PC-3 (cell line): ENCODE data around the gene PDLIM5.

Source experiments
- EZH2 ChIP-seq: fragments of 300-600 bp; sonication (generic); IDR thresholded peaks from one replicate; pipeline ENCODE4 v1.6.1; 2017; ENCODE audit warnings: antibody characterized with exemption, mild to moderate bottlenecking, low read length; ENCODE audit not compliant: unreplicated experiment
- TF ChIP-seq, protein P1 (sequence below): fragments of 300-600 bp; sonication (generic); conservative IDR thresholded peaks from 2 replicates; pipeline ENCODE4 v1.5.1; 2017; ENCODE audit warnings: antibody characterized with exemption, low read depth, mild to moderate bottlenecking, low read length

DNA sequence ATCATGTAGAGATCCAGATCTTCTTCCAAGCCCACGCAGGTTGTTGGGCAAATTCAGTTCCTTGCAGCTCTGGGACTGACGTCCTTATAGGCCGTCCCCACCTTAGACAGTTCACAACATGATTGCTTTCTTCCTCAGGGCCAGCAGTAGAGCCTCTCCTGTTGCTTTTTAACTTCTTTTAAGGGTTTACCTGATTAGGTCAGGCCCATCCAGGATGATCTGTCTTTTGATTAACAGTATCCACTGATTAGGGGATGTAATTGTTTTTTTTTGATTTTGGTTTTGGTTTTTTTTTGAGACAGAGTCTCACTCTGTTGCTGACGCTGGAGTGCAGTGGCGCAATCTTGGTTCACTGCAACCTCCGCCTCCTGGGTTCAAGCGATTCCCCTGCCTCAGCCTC lies 197.0 kb downstream of the PDLIM5 start:
- TF ChIP-seq, protein P1, sequence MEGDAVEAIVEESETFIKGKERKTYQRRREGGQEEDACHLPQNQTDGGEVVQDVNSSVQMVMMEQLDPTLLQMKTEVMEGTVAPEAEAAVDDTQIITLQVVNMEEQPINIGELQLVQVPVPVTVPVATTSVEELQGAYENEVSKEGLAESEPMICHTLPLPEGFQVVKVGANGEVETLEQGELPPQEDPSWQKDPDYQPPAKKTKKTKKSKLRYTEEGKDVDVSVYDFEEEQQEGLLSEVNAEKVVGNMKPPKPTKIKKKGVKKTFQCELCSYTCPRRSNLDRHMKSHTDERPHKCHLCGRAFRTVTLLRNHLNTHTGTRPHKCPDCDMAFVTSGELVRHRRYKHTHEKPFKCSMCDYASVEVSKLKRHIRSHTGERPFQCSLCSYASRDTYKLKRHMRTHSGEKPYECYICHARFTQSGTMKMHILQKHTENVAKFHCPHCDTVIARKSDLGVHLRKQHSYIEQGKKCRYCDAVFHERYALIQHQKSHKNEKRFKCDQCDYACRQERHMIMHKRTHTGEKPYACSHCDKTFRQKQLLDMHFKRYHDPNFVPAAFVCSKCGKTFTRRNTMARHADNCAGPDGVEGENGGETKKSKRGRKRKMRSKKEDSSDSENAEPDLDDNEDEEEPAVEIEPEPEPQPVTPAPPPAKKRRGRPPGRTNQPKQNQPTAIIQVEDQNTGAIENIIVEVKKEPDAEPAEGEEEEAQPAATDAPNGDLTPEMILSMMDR: no peak
- TF ChIP-seq EZH2: no peak
